Ovary (tissue), 3 donors: ENCODE measurements around the gene HIVEP3.

Experiments
- CTCF ChIP-seq, 3 donors: fragments of 450-650 bp in 2 of 3; fragments of 200-600 bp in 1 of 3; IDR thresholded peaks; one replicate each; pipeline versions ENCODE4 v1.5.1 to v1.8.0; 2016 to 2022; ENCODE audit warnings: antibody characterized with exemption in 3 of 3, mild to moderate bottlenecking in 1 of 3
- EP300 ChIP-seq: sonication (generic); formaldehyde crosslinking; IDR thresholded peaks from one replicate; pipeline ENCODE4 v1.6.1; 2017; ENCODE audit warnings: antibody characterized with exemption
- POLR2A ChIP-seq: fragments of 450-650 bp; IDR thresholded peaks from one replicate; pipeline ENCODE4 v1.6.1; 2017; ENCODE audit warnings: antibody characterized with exemption, mild to moderate bottlenecking, moderate library complexity
- donor health status: DM: no; HTN: no; CAD: no.

GRCh38 chr1:41633764-41634163, 285.0 kb downstream of the HIVEP3 start:
- TF ChIP-seq CTCF (IDR thresholded peaks at IDR 0.05) (no peak), POLR2A (no peak), EP300 (no peak)
